Hindlimb muscle (tissue), 1 donor: ENCODE data around the gene SH3BP2. TPM values are rescaled to one million over a fixed set of nuclear protein-coding genes. Genes with fewer than 3 reads are reported as not detected.
A peak's percentile ranks its signal among the peaks of the same experiment; 100 is the strongest.
"Not testable (repeated sequence)": the region's sequence is repeated elsewhere in the genome, so short reads cannot be mapped to it uniquely, and the experiment has no call there.

Experiments
- DNase-seq: peaks from one replicate; pipeline ENCODE4 v3.0.0-alpha.2; 2013
- polyA plus RNA-seq: library from polyadenylated mRNA; unstranded; fragments of 120-200 nt; gene quantifications from one replicate; pipeline ENCODE4 v1.2.1, GENCODE V29; 2013; ENCODE audit not compliant: insufficient read length

SH3BP2 gene
- polyA plus RNA-seq, result 41.3 TPM

- peak; percentile 69 for DNase-seq
These were observed at the start of gene SH3BP2 for GRCh38 chr4:2792711-2793585. SH3BP2 (plus strand) TSS chr4:2793085; CDS start chr4:2820618, 27,533 bp downstream.

GRCh38 chr4:2743518-2744445, 49.1 kb upstream of the SH3BP2 start:
- no peak for DNase-seq

- DNase-seq, result no peak
These were observed 48.2 kb upstream of the SH3BP2 start for GRCh38 chr4:2744576-2745270.

GRCh38 chr4:2745516-2745915, 47.4 kb upstream of the SH3BP2 start:
- DNase-seq, result no peak

- DNase-seq, result no peak
These were observed 46.7 kb upstream of the SH3BP2 start for GRCh38 chr4:2745981-2746806.

GRCh38 chr4:2746891-2747695, 45.8 kb upstream of the SH3BP2 start:
- no peak for DNase-seq

GRCh38 chr4:2750719-2751605, 41.9 kb upstream of the SH3BP2 start:
- no peak for DNase-seq

- DNase-seq, result peak; percentile 46
These were observed 39.4 kb upstream of the SH3BP2 start for GRCh38 chr4:2753436-2753835.

GRCh38 chr4:2754848-2755819, 37.8 kb upstream of the SH3BP2 start:
- no peak for DNase-seq

- DNase-seq, result peak; percentile 73
These were observed 36.8 kb upstream of the SH3BP2 start, which contains the start of gene TNIP2 for GRCh38 chr4:2755821-2756690. TNIP2 (minus strand) TSS chr4:2756336; CDS start chr4:2756289, 47 bp downstream.

- no peak for DNase-seq
These were observed 36.1 kb upstream of the SH3BP2 start for GRCh38 chr4:2756691-2757350.

- no peak for DNase-seq
These were observed 35.5 kb upstream of the SH3BP2 start for GRCh38 chr4:2757426-2757825.

GRCh38 chr4:2761035-2761923, 31.6 kb upstream of the SH3BP2 start:
- no peak for DNase-seq

- no peak for DNase-seq
These were observed 30.8 kb upstream of the SH3BP2 start for GRCh38 chr4:2762048-2762447.

GRCh38 chr4:2762486-2763370, 30.2 kb upstream of the SH3BP2 start:
- not testable (repeated sequence) for DNase-seq
